Right forelimb (tissue), 1 donor: Measurements from ENCODE around the gene CSH1.
"Not testable (repeated sequence)": the region's sequence is repeated elsewhere in the genome, so short reads cannot be mapped to it uniquely, and the experiment has no call there.

Experiments used
- DNase-seq: peaks from one replicate; pipeline ENCODE4 v3.0.0-alpha.2; 2018

Gene CSH1

DNA sequence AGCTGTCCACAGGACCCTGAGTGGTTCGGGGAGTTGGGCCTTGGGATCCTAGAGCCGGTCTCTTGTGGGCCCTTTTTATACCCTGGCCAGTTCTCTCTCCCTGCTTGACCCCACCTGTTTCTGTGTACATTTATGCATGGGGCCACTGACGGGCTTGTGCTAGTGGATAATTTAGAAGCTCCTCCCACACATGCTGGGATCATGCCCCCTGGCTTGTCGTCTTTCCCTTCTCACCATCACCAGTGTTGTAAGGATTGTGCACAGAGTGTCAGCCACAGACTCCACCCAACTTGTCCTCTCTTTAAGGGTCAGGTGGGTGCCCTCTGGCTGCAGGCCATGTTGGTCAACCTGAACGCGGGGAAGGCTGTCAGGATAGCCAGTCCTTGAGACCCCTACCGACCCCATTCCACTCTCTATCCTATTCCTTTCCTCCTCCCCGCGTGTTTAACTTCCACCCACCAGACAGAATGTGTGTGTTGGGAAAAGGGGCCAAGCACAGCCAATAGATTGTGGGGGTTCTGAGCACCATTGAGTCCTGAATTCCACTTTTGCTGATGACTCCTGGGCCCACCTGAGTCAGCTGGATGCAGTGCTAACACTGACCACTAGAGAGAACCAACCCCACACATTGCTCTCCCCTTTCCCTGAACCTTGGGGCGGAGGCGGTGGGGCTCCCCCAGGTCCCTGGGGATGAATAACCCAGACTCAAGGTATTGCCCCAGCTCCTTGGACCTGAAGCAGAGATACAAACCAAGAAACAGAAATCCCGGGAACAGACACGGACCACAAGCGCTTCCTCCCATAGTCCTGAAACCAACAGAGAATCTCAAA, at the start of gene CSH1:
CSH1 (minus strand) TSS at position 51 of the 831 bp plus-strand sequence. CDS start 63 bp downstream, outside the sequence.
- DNase-seq = not testable (repeated sequence)

GRCh38 chr17:63945784-63946439, 49.5 kb upstream of the CSH1 start:
- DNase-seq = no peak

- no peak for DNase-seq
These were observed 48.5 kb upstream of the CSH1 start for GRCh38 chr17:63944736-63945499.

DNA sequence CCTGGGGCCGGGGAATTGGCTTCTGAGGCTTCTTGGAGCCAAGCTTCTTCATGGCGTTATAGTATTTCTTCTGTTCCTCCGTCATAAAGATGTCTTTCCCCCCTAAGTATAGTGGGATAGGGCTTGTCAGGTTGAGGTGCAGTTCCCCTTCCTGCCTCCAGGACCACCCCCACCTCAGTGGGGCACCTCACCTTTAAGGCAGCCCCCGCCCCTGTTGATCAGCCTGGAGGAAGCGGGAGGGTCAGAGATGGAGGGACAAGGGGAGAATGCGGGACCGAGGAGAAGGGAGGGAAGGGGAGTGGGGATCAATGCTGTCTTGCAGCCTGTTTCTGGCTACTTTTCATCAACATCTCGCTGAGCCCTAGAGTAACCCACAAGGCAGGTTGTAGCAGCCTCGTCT, 47.4 kb upstream of the CSH1 start:
- DNase-seq = no peak

GRCh38 chr17:63942309-63942985, 46.1 kb upstream of the CSH1 start:
- no peak for DNase-seq

DNA sequence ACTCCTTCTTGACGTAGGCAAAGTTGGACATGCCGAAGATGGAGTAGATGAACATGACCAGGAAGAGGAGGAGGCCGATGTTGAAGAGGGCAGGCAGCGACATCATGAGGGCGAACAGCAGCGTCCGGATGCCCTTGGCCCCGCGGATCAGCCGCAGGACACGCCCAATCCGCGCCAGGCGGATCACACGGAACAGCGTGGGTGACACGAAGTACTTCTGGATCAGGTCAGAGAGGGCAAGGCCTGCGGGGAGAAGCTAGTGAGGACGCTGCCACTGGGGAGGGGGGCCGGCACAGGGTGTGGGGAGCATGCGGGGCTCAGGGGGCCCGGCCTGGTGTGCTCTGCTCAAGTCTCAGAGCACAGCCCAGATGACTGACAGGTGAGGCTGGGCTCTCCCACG, 45.4 kb upstream of the CSH1 start:
- DNase-seq = no peak

DNA sequence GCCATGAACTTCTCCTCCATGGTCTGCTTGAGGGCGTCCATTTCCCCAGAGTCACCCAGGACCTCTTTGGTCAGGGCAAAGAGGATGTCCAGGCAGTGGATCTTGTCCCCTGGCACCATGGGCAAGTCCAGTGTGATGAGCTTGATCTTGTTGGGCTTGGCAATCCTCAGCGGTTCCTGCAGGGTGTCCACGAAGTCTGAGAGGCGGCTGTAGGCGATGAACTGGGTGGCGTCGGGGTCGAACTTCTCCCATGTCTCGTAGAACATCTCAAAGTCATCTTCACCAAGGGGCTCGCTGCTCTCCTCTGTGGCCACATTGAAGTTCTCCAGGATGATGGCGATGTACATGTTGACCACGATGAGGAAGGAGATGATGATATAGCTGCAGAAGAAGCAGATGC, 44.8 kb upstream of the CSH1 start:
- DNase-seq = no peak

GRCh38 chr17:63940584-63940983, 44.2 kb upstream of the CSH1 start:
- DNase-seq = no peak

GRCh38 chr17:63939884-63940283, 43.5 kb upstream of the CSH1 start:
- DNase-seq = no peak

GRCh38 chr17:63939401-63939800, 43.0 kb upstream of the CSH1 start:
- no peak for DNase-seq

DNA sequence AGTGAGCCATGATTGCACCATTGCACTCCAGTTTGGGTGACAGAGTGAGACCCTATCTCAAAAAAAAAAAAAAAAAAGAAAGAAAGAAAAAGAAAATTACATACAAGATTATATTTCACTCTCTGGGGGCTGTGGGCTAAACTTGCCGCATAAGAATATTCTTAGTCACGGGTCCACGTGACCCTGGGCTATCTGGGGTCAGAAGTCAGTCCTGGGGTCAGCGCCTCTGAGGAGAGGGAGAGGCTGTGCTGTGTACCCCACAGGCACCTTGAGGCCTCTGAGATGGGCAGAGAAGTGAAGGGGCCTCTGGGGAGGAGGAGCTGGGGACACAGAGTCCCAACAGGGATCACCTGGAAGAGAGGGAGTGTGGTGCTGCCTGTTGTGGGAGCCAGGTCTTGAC, 41.5 kb upstream of the CSH1 start:
- DNase-seq = no peak

DNA sequence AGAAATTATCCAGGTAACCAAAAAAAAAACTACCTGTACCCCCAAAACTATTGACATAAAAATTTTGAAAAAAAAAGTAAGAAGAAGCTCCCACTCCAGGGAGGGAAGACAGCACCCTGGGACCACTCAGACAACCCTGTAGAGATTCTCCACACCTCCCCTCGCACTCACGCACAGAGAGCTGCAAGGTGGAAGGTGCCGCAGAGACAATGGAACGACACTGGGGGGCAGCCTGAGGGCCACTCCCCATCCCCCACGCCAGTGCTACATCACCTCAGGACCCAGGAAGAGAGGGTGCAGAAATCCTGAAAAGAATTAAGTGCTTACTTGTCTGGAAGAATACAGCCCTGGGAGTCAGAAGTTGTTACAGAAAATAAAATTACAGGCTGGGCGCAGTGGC, 40.9 kb upstream of the CSH1 start:
- DNase-seq = no peak

DNA sequence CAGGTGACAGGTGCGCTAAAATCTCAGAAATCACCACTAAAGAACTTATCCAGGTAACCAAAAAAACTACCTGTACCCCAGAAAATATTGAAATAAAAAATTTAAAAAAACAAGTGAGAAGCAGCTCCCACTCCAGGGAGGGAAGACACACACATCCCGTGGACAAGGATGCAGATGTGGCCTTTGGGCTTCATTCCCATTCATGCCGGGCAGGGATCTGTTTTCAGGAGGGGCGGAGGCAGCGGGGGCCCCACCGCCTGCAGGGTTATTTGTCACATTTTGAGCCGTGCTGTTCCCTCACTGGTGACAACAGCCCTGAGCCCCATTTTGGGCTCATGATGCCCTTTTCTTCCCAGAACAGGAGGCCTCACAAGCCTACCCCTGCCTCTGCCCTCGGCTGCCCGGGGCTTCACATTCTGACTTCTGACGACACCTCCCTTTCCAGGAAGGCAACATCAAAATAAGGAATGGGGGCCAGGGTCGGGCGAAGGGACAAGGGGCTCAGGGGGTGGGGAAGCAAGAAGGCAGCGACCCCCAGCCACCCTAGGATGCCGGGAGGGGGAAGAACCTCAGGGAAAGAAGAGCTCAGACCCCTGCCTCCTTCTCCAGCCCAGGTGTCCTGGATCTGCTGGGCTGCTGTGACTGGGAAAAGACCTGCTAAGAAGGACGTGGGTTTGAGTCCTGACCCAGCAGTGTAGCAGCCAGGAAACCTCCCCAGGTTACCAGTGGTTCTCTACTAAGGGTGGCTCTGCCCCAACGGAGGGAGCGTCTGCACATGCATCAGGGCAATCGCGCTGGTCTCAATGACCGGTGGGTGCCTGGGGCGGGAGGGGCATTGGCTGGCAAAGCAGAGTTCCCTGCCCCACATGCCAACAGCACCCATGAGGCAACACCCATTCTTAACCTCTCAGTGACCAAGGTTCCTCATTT, 38.1 kb upstream of the CSH1 start:
- DNase-seq = no peak

DNA sequence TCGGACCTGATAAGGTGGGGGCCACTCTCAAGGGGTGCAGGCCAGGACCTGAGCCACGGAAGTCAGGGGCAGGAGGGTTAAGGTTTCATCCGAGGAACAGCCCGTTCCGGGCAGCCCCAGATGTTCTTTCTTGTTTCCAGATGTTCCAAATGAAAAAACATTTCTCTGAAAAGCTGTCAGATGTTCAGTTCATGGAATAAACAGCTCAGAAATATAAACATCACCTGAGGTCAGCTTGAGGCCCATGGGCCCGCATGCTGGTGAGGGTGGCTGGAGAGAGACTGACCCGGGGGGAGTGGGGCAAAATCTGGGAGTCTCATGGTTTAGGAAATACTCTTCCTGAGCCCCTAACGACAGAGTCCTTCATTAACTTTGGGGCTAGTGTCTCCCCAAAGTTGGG, 37.2 kb upstream of the CSH1 start:
- DNase-seq = no peak

DNA sequence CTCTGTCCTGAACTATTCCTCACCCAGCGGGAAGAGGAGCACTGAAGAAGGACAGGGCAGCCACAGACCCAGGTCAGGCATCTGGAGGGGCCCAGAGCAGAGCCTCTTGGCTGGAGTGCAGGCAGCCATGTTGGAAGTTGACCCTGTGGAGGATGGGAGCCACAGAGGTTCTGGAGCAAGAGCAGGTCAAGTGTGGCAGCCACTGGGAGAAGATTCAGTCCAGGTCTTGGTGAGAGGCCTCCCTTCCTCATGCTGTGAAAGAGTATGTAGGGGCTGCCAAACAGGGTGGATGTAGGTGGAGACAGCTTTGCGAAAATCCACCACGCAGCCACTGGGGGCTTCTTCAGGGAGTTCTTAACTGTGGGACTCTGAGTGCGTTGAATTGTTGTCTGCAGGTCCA, 36.3 kb upstream of the CSH1 start:
- no peak for DNase-seq

DNA sequence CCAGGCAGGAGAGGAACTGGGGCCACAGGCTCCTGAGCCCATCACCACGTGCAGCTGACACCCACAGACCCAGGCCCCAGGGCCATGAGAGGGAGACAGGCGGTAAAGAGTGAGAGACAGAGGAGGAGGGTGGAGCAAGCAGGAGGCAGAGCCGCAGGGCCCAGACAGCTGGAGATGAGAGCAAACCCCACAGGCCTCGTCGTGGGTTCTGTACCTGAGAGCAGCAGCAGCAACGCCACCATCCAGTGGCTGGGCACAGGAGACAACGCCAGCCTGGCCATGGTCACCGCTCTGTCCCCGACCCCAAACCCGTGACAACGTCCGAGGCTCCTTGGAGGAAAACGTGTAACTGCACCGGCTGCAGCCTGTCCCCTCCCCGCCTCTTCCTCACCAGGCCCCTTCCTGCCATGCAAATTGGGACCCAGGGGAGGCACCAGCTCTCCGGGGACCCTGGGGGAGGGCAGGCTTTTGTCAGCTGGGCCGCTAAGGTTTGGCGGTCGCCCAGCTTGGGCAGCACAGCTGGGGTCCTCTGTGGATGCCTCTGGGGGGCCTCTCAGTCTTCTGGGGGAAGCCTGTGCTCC, 35.7 kb upstream of the CSH1 start, which contains the start of gene CD79B:
CD79B (minus strand) TSS at position 351 of the 581 bp plus-strand sequence; CDS start at position 281, 70 bp downstream.
- DNase-seq = no peak

- no peak for DNase-seq
These were observed 34.7 kb upstream of the CSH1 start for GRCh38 chr17:63930951-63931575.

DNA sequence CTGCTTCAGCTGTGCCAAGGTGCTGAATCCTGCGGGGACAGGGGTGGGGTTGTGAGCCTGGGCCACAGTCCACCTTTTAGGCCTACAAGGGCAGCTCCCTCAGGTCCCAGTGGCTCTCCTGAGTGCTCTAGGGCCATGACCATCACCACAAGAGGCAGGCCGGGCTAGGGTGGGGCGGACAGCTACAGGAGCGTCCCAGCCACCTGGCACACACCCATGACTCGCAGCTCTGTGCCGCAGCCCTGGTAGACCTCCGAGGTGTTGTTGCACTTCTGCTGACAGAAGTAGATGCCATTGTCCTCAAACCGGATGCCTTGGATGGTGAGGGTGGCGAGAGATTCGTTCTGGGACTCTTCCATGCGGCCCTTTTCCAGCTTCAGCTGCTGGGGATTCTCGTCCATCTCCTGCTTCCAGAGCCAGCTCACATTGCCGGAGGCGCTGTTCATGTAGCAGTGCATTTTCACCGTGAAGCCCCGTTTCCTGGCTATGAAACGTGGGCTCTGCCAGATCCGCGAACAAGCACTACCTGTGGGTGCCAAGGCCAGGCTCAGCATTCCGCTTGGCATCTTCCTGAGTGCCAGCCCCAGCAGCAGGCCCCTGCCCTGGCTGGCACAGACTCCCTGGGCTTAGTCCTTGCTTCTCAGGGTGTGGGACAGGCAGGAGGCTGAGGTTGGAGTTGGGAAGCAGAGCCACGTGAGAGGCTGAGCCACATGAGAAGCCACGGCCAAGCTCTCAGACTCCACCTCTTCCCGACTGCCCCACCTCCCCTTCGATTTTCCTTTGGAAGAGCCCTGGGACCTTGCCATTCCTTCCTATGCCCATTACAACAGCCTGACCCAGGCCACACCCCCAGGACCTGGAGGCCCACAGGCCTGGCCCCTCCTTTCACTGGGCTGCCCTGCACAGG, 33.7 kb upstream of the CSH1 start:
- no peak for DNase-seq

GRCh38 chr17:63928966-63929695, 32.8 kb upstream of the CSH1 start:
- no peak for DNase-seq
